HEK293 (cell line): ENCODE results near the gene TNFAIP1.
A peak's percentile ranks its signal among the peaks of the same experiment; 100 is the strongest.

ENCODE experiments used
- ELK4 ChIP-seq: IDR thresholded peaks from 2 replicates; pipeline ENCODE4 v1.6.1; 2011; ENCODE audit warnings: mild to moderate bottlenecking, low read depth, low read length, borderline replicate concordance
- GLIS1 ChIP-seq: fragments of 450-650 bp; formaldehyde crosslinking; IDR thresholded peaks from 2 replicates; pipeline ENCODE4 v1.5.1; 2016; ENCODE audit warnings: missing biosample characterization, missing genetic modification characterization
- HOXA7 ChIP-seq: sonication (generic); formaldehyde crosslinking; IDR thresholded peaks from 2 replicates; pipeline ENCODE4 v1.8.1; 2022; ENCODE audit warnings: missing genetic modification reagents, borderline replicate concordance
- INSM2 ChIP-seq: fragments of 450-650 bp; formaldehyde crosslinking; IDR thresholded peaks from 2 replicates; pipeline ENCODE4 v1.5.1; 2016; ENCODE audit warnings: missing biosample characterization, missing genetic modification characterization
- KLF16 ChIP-seq: fragments of 450-650 bp; formaldehyde crosslinking; IDR thresholded peaks from 2 replicates; pipeline ENCODE4 v1.5.1; 2017; ENCODE audit warnings: missing biosample characterization, missing genetic modification characterization
- KLF8 ChIP-seq: fragments of 450-650 bp; formaldehyde crosslinking; IDR thresholded peaks from 2 replicates; pipeline ENCODE4 v1.5.1; 2016; ENCODE audit warnings: missing biosample characterization, missing genetic modification characterization
- ZBTB6 ChIP-seq: fragments of 450-650 bp; formaldehyde crosslinking; IDR thresholded peaks from 2 replicates; pipeline ENCODE4 v1.5.1; 2017; ENCODE audit warnings: missing biosample characterization, missing genetic modification characterization
- ZBTB8A ChIP-seq: fragments of 450-650 bp; formaldehyde crosslinking; IDR thresholded peaks from 2 replicates; pipeline ENCODE4 v1.5.1; 2016; ENCODE audit warnings: missing biosample characterization, missing genetic modification characterization
- ZFP3 ChIP-seq: fragments of 450-650 bp; formaldehyde crosslinking; IDR thresholded peaks from 2 replicates; pipeline ENCODE4 v1.5.1; 2016; ENCODE audit warnings: low read depth, missing biosample characterization, missing genetic modification characterization
- ZFP41 ChIP-seq: fragments of 450-650 bp; formaldehyde crosslinking; IDR thresholded peaks from 2 replicates; pipeline ENCODE4 v1.5.1; 2016; ENCODE audit warnings: missing biosample characterization, missing genetic modification characterization, borderline replicate concordance
- ZNF155 ChIP-seq: fragments of 450-650 bp; formaldehyde crosslinking; IDR thresholded peaks from 2 replicates; pipeline ENCODE4 v1.5.1; 2016; ENCODE audit warnings: missing biosample characterization, missing genetic modification characterization
- ZNF174 ChIP-seq: fragments of 450-650 bp; formaldehyde crosslinking; IDR thresholded peaks from 2 replicates; pipeline ENCODE4 v1.5.0; 2017; ENCODE audit warnings: missing biosample characterization, mild to moderate bottlenecking, missing genetic modification characterization
- ZNF211 ChIP-seq: fragments of 450-650 bp; formaldehyde crosslinking; IDR thresholded peaks from 2 replicates; pipeline ENCODE4 v1.5.1; 2016; ENCODE audit warnings: low read depth, missing biosample characterization, missing genetic modification characterization
- ZNF391 ChIP-seq: fragments of 450-650 bp; formaldehyde crosslinking; IDR thresholded peaks from 2 replicates; pipeline ENCODE4 v1.5.1; 2016; ENCODE audit warnings: low read depth, missing biosample characterization, missing genetic modification characterization, borderline replicate concordance
- ZNF514 ChIP-seq: fragments of 450-650 bp; formaldehyde crosslinking; IDR thresholded peaks from 2 replicates; pipeline ENCODE4 v1.5.1; 2016; ENCODE audit warnings: missing biosample characterization, missing genetic modification characterization
- ZNF692 ChIP-seq: fragments of 450-650 bp; formaldehyde crosslinking; IDR thresholded peaks from 2 replicates; pipeline ENCODE4 v1.5.1; 2016; ENCODE audit warnings: missing biosample characterization, missing genetic modification characterization
- ZNF704 ChIP-seq: fragments of 450-650 bp; formaldehyde crosslinking; IDR thresholded peaks from 2 replicates; pipeline ENCODE4 v1.5.1; 2016; ENCODE audit warnings: missing biosample characterization, missing genetic modification characterization
- ZNF791 ChIP-seq: fragments of 450-650 bp; formaldehyde crosslinking; IDR thresholded peaks from 2 replicates; pipeline ENCODE4 v1.5.1; 2016; ENCODE audit warnings: missing biosample characterization, missing genetic modification characterization
- ZNF792 ChIP-seq: fragments of 450-650 bp; formaldehyde crosslinking; IDR thresholded peaks from 2 replicates; pipeline ENCODE4 v1.5.1; 2016; ENCODE audit warnings: missing biosample characterization, missing genetic modification characterization
- TF ChIP-seq, protein P1 (sequence below): fragments of 450-650 bp; formaldehyde crosslinking; IDR thresholded peaks from 2 replicates; pipeline ENCODE4 v1.5.1; 2016; ENCODE audit warnings: missing biosample characterization, missing genetic modification characterization, borderline replicate concordance
- TF ChIP-seq, protein P2 (sequence below): fragments of 450-650 bp; formaldehyde crosslinking; IDR thresholded peaks from 2 replicates; pipeline ENCODE4 v1.5.1; 2017; ENCODE audit warnings: missing biosample characterization, missing genetic modification characterization
- TF ChIP-seq, protein P3 (sequence below): sonication (generic); formaldehyde crosslinking; IDR thresholded peaks from 2 replicates; pipeline ENCODE4 v1.8.1; 2022; ENCODE audit warnings: mild to moderate bottlenecking, moderate library complexity, missing genetic modification reagents

TNFAIP1 gene

GRCh38 chr17:28335959-28336871, 654 bp downstream of the TNFAIP1 start (continued):
- TF ChIP-seq ZNF692 (tag by site-specific recombination) (no peak), ZBTB6 (tag by site-specific recombination) (no peak), ZFP41 (tag by site-specific recombination) (no peak), HOXA7 (no peak), ZNF391 (tag by site-specific recombination) (no peak), ZBTB8A (tag by site-specific recombination) (peak; percentile 36; the same call in 1 of the 2 replicates), ZNF211 (tag by site-specific recombination) (no peak), ZNF514 (no peak), ZNF704 (tag by site-specific recombination) (no peak), GLIS1 (tag by site-specific recombination) (peak; percentile 81), ZFP3 (tag by site-specific recombination) (no peak), INSM2 (tag by site-specific recombination) (peak; percentile 43; the same call in 1 of the 2 replicates), ZNF792 (peak; percentile 23; the same call in 1 of the 2 replicates), ZNF174 (tag by site-specific recombination) (no peak), ZNF155 (no peak), ZNF791 (tag by site-specific recombination) (no peak), KLF16 (tag by site-specific recombination) (no peak; the same call in 1 of the 2 replicates), ELK4 (no peak), KLF8 (tag by site-specific recombination) (peak; percentile 83)
- TF ChIP-seq, protein P1, sequence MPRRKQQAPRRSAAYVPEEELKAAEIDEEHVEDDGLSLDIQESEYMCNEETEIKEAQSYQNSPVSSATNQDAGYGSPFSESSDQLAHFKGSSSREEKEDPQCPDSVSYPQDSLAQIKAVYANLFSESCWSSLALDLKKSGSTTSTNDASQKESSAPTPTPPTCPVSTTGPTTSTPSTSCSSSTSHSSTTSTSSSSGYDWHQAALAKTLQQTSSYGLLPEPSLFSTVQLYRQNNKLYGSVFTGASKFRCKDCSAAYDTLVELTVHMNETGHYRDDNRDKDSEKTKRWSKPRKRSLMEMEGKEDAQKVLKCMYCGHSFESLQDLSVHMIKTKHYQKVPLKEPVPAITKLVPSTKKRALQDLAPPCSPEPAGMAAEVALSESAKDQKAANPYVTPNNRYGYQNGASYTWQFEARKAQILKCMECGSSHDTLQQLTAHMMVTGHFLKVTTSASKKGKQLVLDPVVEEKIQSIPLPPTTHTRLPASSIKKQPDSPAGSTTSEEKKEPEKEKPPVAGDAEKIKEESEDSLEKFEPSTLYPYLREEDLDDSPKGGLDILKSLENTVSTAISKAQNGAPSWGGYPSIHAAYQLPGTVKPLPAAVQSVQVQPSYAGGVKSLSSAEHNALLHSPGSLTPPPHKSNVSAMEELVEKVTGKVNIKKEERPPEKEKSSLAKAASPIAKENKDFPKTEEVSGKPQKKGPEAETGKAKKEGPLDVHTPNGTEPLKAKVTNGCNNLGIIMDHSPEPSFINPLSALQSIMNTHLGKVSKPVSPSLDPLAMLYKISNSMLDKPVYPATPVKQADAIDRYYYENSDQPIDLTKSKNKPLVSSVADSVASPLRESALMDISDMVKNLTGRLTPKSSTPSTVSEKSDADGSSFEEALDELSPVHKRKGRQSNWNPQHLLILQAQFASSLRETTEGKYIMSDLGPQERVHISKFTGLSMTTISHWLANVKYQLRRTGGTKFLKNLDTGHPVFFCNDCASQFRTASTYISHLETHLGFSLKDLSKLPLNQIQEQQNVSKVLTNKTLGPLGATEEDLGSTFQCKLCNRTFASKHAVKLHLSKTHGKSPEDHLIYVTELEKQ (tag by site-specific recombination): 0 out of 2 replicates have a peak, but pooled peaks have one; percentile 5
- TF ChIP-seq, protein P2, sequence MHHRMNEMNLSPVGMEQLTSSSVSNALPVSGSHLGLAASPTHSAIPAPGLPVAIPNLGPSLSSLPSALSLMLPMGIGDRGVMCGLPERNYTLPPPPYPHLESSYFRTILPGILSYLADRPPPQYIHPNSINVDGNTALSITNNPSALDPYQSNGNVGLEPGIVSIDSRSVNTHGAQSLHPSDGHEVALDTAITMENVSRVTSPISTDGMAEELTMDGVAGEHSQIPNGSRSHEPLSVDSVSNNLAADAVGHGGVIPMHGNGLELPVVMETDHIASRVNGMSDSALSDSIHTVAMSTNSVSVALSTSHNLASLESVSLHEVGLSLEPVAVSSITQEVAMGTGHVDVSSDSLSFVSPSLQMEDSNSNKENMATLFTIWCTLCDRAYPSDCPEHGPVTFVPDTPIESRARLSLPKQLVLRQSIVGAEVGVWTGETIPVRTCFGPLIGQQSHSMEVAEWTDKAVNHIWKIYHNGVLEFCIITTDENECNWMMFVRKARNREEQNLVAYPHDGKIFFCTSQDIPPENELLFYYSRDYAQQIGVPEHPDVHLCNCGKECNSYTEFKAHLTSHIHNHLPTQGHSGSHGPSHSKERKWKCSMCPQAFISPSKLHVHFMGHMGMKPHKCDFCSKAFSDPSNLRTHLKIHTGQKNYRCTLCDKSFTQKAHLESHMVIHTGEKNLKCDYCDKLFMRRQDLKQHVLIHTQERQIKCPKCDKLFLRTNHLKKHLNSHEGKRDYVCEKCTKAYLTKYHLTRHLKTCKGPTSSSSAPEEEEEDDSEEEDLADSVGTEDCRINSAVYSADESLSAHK (tag by site-specific recombination): no peak
- TF ChIP-seq, protein P3, sequence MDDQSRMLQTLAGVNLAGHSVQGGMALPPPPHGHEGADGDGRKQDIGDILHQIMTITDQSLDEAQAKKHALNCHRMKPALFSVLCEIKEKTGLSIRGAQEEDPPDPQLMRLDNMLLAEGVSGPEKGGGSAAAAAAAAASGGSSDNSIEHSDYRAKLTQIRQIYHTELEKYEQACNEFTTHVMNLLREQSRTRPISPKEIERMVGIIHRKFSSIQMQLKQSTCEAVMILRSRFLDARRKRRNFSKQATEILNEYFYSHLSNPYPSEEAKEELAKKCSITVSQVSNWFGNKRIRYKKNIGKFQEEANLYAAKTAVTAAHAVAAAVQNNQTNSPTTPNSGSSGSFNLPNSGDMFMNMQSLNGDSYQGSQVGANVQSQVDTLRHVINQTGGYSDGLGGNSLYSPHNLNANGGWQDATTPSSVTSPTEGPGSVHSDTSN: no peak
